ENCODE data around the gene OXSR1.
A peak's percentile ranks its signal among the peaks of the same experiment; 100 is the strongest.
"Not testable (repeated sequence)": the region's sequence is repeated elsewhere in the genome, so short reads cannot be mapped to it uniquely, and the experiment has no call there.

The OXSR1 gene

GRCh38 chr3:38128303-38128655, 37.1 kb upstream of the OXSR1 start:
- DNase-seq, result no peak

- DNase-seq, result no peak
These were observed 36.3 kb upstream of the OXSR1 start for GRCh38 chr3:38129058-38129457.

GRCh38 chr3:38130631-38131065, 34.7 kb upstream of the OXSR1 start:
- no peak for DNase-seq

GRCh38 chr3:38131621-38132369, 33.5 kb upstream of the OXSR1 start:
- peak; percentile 33 for DNase-seq

- no peak for DNase-seq
These were observed 32.2 kb upstream of the OXSR1 start for GRCh38 chr3:38133209-38133556.

GRCh38 chr3:38133557-38134405, 31.6 kb upstream of the OXSR1 start:
- no peak for DNase-seq

GRCh38 chr3:38134517-38135143, 30.7 kb upstream of the OXSR1 start:
- DNase-seq, result not testable (repeated sequence)

- DNase-seq, result not testable (repeated sequence)
These were observed 29.6 kb upstream of the OXSR1 start for GRCh38 chr3:38135621-38136277.

GRCh38 chr3:38136393-38136776, 29.0 kb upstream of the OXSR1 start:
- DNase-seq, result peak; percentile 17

GRCh38 chr3:38136777-38137614, 28.3 kb upstream of the OXSR1 start, which contains the start of gene ACAA1:
ACAA1 (minus strand) TSS chr3:38137127; CDS start chr3:38137035, 92 bp downstream.
- peak; percentile 98 for DNase-seq

- DNase-seq, result peak; percentile 31
These were observed 27.6 kb upstream of the OXSR1 start for GRCh38 chr3:38137615-38138348.

- DNase-seq, result peak; percentile 86
These were observed 26.8 kb upstream of the OXSR1 start, which contains the start of gene MYD88 for GRCh38 chr3:38138349-38139190. MYD88 (plus strand) TSS chr3:38138661; CDS start chr3:38138701, 40 bp downstream.

- DNase-seq, result no peak
These were observed 26.1 kb upstream of the OXSR1 start for GRCh38 chr3:38139191-38139590.

- DNase-seq, result no peak
These were observed 25.7 kb upstream of the OXSR1 start for GRCh38 chr3:38139652-38140051.

- DNase-seq, result no peak
These were observed 24.8 kb upstream of the OXSR1 start for GRCh38 chr3:38140326-38141172.

GRCh38 chr3:38141173-38141951, 24.0 kb upstream of the OXSR1 start:
- no peak for DNase-seq

GRCh38 chr3:38141952-38142273, 23.4 kb upstream of the OXSR1 start:
- DNase-seq, result no peak

- no peak for DNase-seq
These were observed 22.4 kb upstream of the OXSR1 start for GRCh38 chr3:38142959-38143358.

- no peak for DNase-seq
These were observed 21.8 kb upstream of the OXSR1 start for GRCh38 chr3:38143511-38143910.
